Stimulated activated CD8-positive, alpha-beta memory T cell treated with anti-CD3 and anti-CD28 coated beads, Interleukin-12 subunit alpha, Interleukin-12 subunit beta, amount 100 ng/mL, for 24 hours (primary cell): ENCODE measurements around the gene KCNQ5.
"Not testable (repeated sequence)": the region's sequence is repeated elsewhere in the genome, so short reads cannot be mapped to it uniquely, and the experiment has no call there.

ENCODE experiments used
- DNase-seq: peaks from one replicate; pipeline ENCODE4 v3.0.0-alpha.2; 2020; ENCODE audit errors: extremely low read depth

The KCNQ5 gene

GRCh38 chr6:72950114-72950860 is 328.4 kb downstream of the KCNQ5 start:
- DNase-seq, result no peak

- no peak for DNase-seq
These were observed 331.2 kb downstream of the KCNQ5 start for GRCh38 chr6:72952808-72953630.

- DNase-seq, result no peak
These were observed 332.1 kb downstream of the KCNQ5 start for GRCh38 chr6:72953971-72954381.

- no peak for DNase-seq
These were observed 332.9 kb downstream of the KCNQ5 start for GRCh38 chr6:72954716-72955115.

- DNase-seq, result no peak
These were observed 333.8 kb downstream of the KCNQ5 start for GRCh38 chr6:72955666-72956065.

GRCh38 chr6:72956272-72956671 is 334.4 kb downstream of the KCNQ5 start:
- DNase-seq, result no peak

- DNase-seq, result no peak
These were observed 338.0 kb downstream of the KCNQ5 start for GRCh38 chr6:72959821-72960220.

GRCh38 chr6:72963946-72964345 is 342.1 kb downstream of the KCNQ5 start:
- DNase-seq, result no peak

- DNase-seq, result no peak
These were observed 344.9 kb downstream of the KCNQ5 start for GRCh38 chr6:72966628-72967280.

GRCh38 chr6:72967329-72967728 is 345.5 kb downstream of the KCNQ5 start:
- no peak for DNase-seq

GRCh38 chr6:72968704-72969103 is 346.8 kb downstream of the KCNQ5 start:
- DNase-seq, result no peak

GRCh38 chr6:72969666-72970065 is 347.8 kb downstream of the KCNQ5 start:
- DNase-seq, result no peak

GRCh38 chr6:72972579-72972978 is 350.7 kb downstream of the KCNQ5 start:
- no peak for DNase-seq

- DNase-seq, result no peak
These were observed 352.4 kb downstream of the KCNQ5 start for GRCh38 chr6:72974276-72974675.

- DNase-seq, result no peak
These were observed 353.5 kb downstream of the KCNQ5 start for GRCh38 chr6:72975352-72975752.

GRCh38 chr6:72976484-72976883 is 354.6 kb downstream of the KCNQ5 start:
- DNase-seq, result no peak

- no peak for DNase-seq
These were observed 355.2 kb downstream of the KCNQ5 start for GRCh38 chr6:72977114-72977513.

GRCh38 chr6:72978808-72979207 is 356.9 kb downstream of the KCNQ5 start:
- not testable (repeated sequence) for DNase-seq

- not testable (repeated sequence) for DNase-seq
These were observed 362.4 kb downstream of the KCNQ5 start for GRCh38 chr6:72984189-72984831.

- no peak for DNase-seq
These were observed 363.3 kb downstream of the KCNQ5 start for GRCh38 chr6:72984981-72985665.

GRCh38 chr6:72987301-72987700 is 365.4 kb downstream of the KCNQ5 start:
- no peak for DNase-seq
